ENCODE results near the gene MICU1. TPM values are rescaled to one million over a fixed set of nuclear protein-coding genes. Genes with fewer than 3 reads are reported as not detected.
"Not testable (repeated sequence)": the region's sequence is repeated elsewhere in the genome, so short reads cannot be mapped to it uniquely, and the experiment has no call there.

Gene MICU1
- polyA plus RNA-seq (14.8 to 27.5 TPM (median 19.4 TPM) in 3 replicates), polyA minus RNA-seq (10.6 to 16.0 TPM (median 15.9 TPM) in 3 replicates)
- 84.6 TPM for polyA plus RNA-seq (2011; ENCODE audit: low read depth)
- polyA plus RNA-seq (2011; cell fraction: cytosol; rRNA removed): 16.5 and 21.2 TPM in 2 replicates
- 19.9 and 22.0 TPM in 2 replicates for polyA plus RNA-seq (2011; cell fraction: nucleus; rRNA removed)
- polyA plus RNA-seq (2012; ENCODE audit: low replicate concordance): 23.5 and 34.1 TPM in 2 replicates
- polyA minus RNA-seq (2011; cell fraction: cytosol; rRNA and poly(A)+ RNA removed): 5.8 TPM
- 7.8 and 14.9 TPM in 2 replicates for polyA minus RNA-seq (2011; cell fraction: nucleus; rRNA and poly(A)+ RNA removed)

- H3K9me3 ChIP-seq (ENCODE audit: control insufficient read depth, low read depth, low read length): no peaks in the 10 kb centered on the region
- no peak for TF ChIP-seq EZH2 (IDR thresholded peaks at IDR 0.05; ENCODE audit: low read length)
- no peak for TF ChIP-seq CTCF (optimal IDR thresholded peaks at IDR 0.05 in 1 of 3, IDR thresholded peaks at IDR 0.05 in 1 of 3, conservative IDR thresholded peaks at IDR 0.05 in 1 of 3; ENCODE audit: extremely low read depth in 1 of 3, insufficient read depth in 2 of 3, low read length in 3 of 3)
- peaks cover 20% of the 10 kb centered on the region for H3K79me2 ChIP-seq (ENCODE audit: control insufficient read depth, insufficient read depth, low read length)
- peak within 1 kb of the TSS; percentile 92 for H3K4me2 ChIP-seq (ENCODE audit: control insufficient read depth, extremely low read depth, insufficient read depth, low read depth, low read length)
- no peaks in the 10 kb centered on the region for H3K36me3 ChIP-seq (ENCODE audit: control insufficient read depth in 2 of 2, extremely low read depth in 1 of 2, insufficient read depth in 2 of 2, low read length in 2 of 2)
- FAIRE-seq: peak; percentile 87
- dilution Hi-C loops (cut with MboI; ENCODE audit: extremely low pct_ligation_motif_present, low sequenced_read_pairs): no loop called here
- peak within 1 kb of the TSS; percentile 81 for H3K27ac ChIP-seq (ENCODE audit: control insufficient read depth, insufficient read depth, low read length)
- DNase-seq (ENCODE audit: low read depth, low spot score): peak; percentile 52
- no peaks in the 10 kb centered on the region for H3K9me1 ChIP-seq (ENCODE audit: control insufficient read depth, extremely low read depth, insufficient read depth, low read length)
- no peaks in the 10 kb centered on the region for H3K27me3 ChIP-seq (ENCODE audit: control insufficient read depth, extremely low read depth, insufficient read depth, low read length)
- H4K20me1 ChIP-seq (ENCODE audit: control insufficient read depth, extremely low read depth, insufficient read depth, low read length): no peaks in the 10 kb centered on the region
- peaks cover 6% of the 10 kb centered on the region for H3K4me1 ChIP-seq (ENCODE audit: control insufficient read depth, extremely low read depth, insufficient read depth, low read length)
- peak within 1 kb of the TSS; percentile 86 to 94 (median 93) for H3K4me3 ChIP-seq (ENCODE audit: control insufficient read depth in 2 of 3, extremely low read depth in 1 of 3, insufficient read depth in 2 of 3, low read depth in 1 of 3, low read length in 3 of 3)
- peak within 1 kb of the TSS; percentile 98 for H2AFZ ChIP-seq (ENCODE audit: control insufficient read depth, low read length)
- peak within 1 kb of the TSS; percentile 89 for H3K9ac ChIP-seq (ENCODE audit: control insufficient read depth, extremely low read depth, insufficient read depth, low read length)
Observed at GRCh38 chr10:72625608-72626443, at the start of gene MICU1. Gene MICU1 (minus strand): TSS chr10:72626079. CDS start chr10:72566793, 59,286 bp downstream.

- H3K9me1 ChIP-seq (ENCODE audit: control insufficient read depth, extremely low read depth, insufficient read depth, low read length); DNase-seq (ENCODE audit: low read depth, low spot score); H3K4me2 ChIP-seq (ENCODE audit: control insufficient read depth, extremely low read depth, insufficient read depth, low read depth, low read length); H3K36me3 ChIP-seq (ENCODE audit: control insufficient read depth in 2 of 2, extremely low read depth in 1 of 2, insufficient read depth in 2 of 2, low read length in 2 of 2); H3K9ac ChIP-seq (ENCODE audit: control insufficient read depth, extremely low read depth, insufficient read depth, low read length); H3K9me3 ChIP-seq (ENCODE audit: control insufficient read depth, low read depth, low read length); dilution Hi-C loops (cut with MboI; ENCODE audit: extremely low pct_ligation_motif_present, low sequenced_read_pairs); H4K20me1 ChIP-seq (ENCODE audit: control insufficient read depth, extremely low read depth, insufficient read depth, low read length); H2AFZ ChIP-seq (ENCODE audit: control insufficient read depth, low read length); H3K27ac ChIP-seq (ENCODE audit: control insufficient read depth, insufficient read depth, low read length); H3K79me2 ChIP-seq (ENCODE audit: control insufficient read depth, insufficient read depth, low read length); H3K4me3 ChIP-seq (ENCODE audit: control insufficient read depth in 2 of 3, extremely low read depth in 1 of 3, insufficient read depth in 2 of 3, low read depth in 1 of 3, low read length in 3 of 3); H3K27me3 ChIP-seq (ENCODE audit: control insufficient read depth, extremely low read depth, insufficient read depth, low read length); FAIRE-seq: not testable (repeated sequence)
- H3K4me1 ChIP-seq (ENCODE audit: control insufficient read depth, extremely low read depth, insufficient read depth, low read length): peaks cover 18% of the 10 kb centered on the region
Observed at GRCh38 chr10:72674174-72674573, 48.3 kb upstream of the MICU1 start.

Data from keratinocyte (primary cell).